ENCODE results near the gene DNAJB1.

Gene DNAJB1

DNA sequence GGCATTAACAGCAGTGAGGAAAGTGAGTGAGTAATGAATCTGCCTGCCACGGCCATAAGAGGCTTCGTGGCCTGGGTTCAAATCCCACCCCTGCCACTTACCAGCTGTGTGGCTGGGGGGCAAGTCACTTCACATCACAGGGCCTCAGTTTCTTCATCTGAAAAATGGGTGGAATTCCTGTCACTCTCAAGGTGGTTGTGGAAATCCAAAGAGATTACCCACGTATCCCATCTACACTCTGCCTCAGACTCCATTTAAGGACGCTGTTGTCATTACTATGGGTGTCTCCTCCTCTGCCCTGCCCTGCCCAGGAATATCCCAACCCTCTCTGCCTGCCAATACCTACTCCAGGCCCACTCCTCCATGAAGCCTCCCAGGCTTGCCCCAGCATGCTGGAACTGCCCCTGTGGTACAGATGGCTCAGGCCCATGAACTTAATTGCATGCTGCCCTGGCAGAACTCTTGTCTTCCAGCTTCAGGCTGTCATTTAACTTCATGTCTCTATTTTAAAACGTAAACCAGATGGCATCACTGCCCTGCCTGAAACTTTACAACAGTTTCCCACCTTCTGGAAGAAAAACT is 25.4 kb downstream of the DNAJB1 start:
- H3K36me3 ChIP-seq (ENCODE audit: control insufficient read depth, insufficient read depth, low read length) = peaks cover 20% of the 10 kb centered on the region
- H3K9me3 ChIP-seq (ENCODE audit: control insufficient read depth, insufficient read depth, low read length) = no peaks in the 10 kb centered on the region

DNA sequence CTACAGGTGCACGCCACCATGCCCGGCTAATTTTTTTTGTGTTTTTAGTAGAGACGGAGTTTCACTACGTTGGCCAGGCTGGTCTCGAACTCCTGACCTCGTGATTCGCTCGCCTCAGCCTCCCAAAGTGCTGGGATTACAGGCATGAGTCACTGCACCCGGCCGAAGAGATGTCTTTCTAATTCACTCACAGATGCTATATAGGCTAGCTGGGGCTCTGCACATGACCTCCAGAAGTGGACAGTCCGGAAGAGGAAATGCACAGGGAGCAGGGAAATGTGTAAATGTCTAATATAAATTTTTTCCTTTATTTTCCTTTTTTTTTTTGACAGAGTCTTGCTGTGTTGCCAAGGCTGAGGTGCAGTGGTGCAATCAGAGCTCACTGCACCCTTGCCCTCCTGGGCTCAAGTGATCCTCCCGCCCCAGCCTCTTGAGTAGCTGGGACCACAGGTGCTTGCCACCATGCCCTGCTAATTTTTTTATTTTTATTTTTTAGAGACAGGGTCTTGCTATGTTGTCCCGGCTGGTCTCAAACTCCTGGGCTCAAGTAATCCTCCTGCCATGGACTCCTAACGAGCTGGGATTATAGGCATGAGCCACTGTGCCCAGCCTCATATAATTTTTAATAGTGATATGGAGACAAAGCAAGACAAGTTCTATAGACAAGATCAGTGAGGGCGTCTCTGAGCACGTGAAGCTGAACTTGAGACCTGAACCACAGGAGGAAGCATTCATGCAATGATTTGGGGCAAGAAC is 30.6 kb downstream of the DNAJB1 start:
- H3K4me3 ChIP-seq (ENCODE audit: low read depth, low read length) = no peak overlapping the region
- H3K9ac ChIP-seq (ENCODE audit: low read depth, low read length) = no peak overlapping the region
- H3K4me1 ChIP-seq (ENCODE audit: control insufficient read depth, insufficient read depth, low read length) = no peaks in the 10 kb centered on the region
- H3K27ac ChIP-seq (ENCODE audit: low read depth, low read length) = no peak overlapping the region
- H3K36me3 ChIP-seq (ENCODE audit: control insufficient read depth, insufficient read depth, low read length) = peaks cover 33% of the 10 kb centered on the region
- H3K27me3 ChIP-seq (ENCODE audit: control insufficient read depth, insufficient read depth, low read length) = no peaks in the 10 kb centered on the region
- no peaks in the 10 kb centered on the region for H3K9me3 ChIP-seq (ENCODE audit: control insufficient read depth, insufficient read depth, low read length)

More for the DNA sequence above, 25.4 kb downstream of the DNAJB1 start:
- Histone ChIP-seq H3K4me3 (ENCODE audit: low read depth, low read length) (no peak overlapping the region), H3K27ac (ENCODE audit: low read depth, low read length) (no peak overlapping the region), H3K27me3 (ENCODE audit: control insufficient read depth, insufficient read depth, low read length) (no peaks in the 10 kb centered on the region), H3K9ac (ENCODE audit: low read depth, low read length) (no peak overlapping the region), H3K4me1 (ENCODE audit: control insufficient read depth, insufficient read depth, low read length) (peaks cover 5% of the 10 kb centered on the region; the same call in 1 of the 2 replicates)

- H3K4me1 ChIP-seq (ENCODE audit: control insufficient read depth, insufficient read depth, low read length) = no peaks in the 10 kb centered on the region
- no peak overlapping the region for H3K9ac ChIP-seq (ENCODE audit: low read depth, low read length)
- no peak overlapping the region for H3K4me3 ChIP-seq (ENCODE audit: low read depth, low read length)
- H3K27ac ChIP-seq (ENCODE audit: low read depth, low read length) = no peak overlapping the region
- no peaks in the 10 kb centered on the region for H3K27me3 ChIP-seq (ENCODE audit: control insufficient read depth, insufficient read depth, low read length)
- H3K36me3 ChIP-seq (ENCODE audit: control insufficient read depth, insufficient read depth, low read length) = peaks cover 35% of the 10 kb centered on the region
- no peaks in the 10 kb centered on the region for H3K9me3 ChIP-seq (ENCODE audit: control insufficient read depth, insufficient read depth, low read length)
Observed at GRCh38 chr19:14482172-14482941, 35.8 kb downstream of the DNAJB1 start.

DNA sequence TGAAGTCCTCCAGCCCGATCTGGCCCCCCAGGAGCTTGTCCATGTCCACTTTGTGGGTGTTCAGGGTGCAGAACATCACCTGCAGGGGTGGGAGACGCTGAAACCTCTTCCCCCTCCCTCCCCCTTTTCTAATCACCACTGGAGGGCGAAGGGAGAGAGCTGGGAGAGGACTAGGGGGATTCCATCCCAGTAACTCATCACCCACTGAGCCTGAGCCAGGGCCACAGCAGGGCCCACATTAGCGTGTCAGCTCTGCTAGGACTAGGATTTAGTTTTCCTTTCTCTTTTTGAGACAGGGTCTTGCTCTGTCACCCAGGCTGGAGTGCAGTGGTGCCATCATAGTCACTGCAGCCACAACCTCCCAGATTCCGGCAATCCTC is 37.5 kb downstream of the DNAJB1 start:
- Histone ChIP-seq H3K36me3 (ENCODE audit: control insufficient read depth, insufficient read depth, low read length) (peaks cover 32% of the 10 kb centered on the region), H3K27me3 (ENCODE audit: control insufficient read depth, insufficient read depth, low read length) (no peaks in the 10 kb centered on the region), H3K27ac (ENCODE audit: low read depth, low read length) (no peak overlapping the region), H3K9ac (ENCODE audit: low read depth, low read length) (no peak overlapping the region), H3K9me3 (ENCODE audit: control insufficient read depth, insufficient read depth, low read length) (no peaks in the 10 kb centered on the region), H3K4me3 (ENCODE audit: low read depth, low read length) (no peak overlapping the region), H3K4me1 (ENCODE audit: control insufficient read depth, insufficient read depth, low read length) (peaks cover 4% of the 10 kb centered on the region; the same call in 1 of the 2 replicates)

- H3K9me3 ChIP-seq (ENCODE audit: control insufficient read depth, insufficient read depth, low read length) = no peaks in the 10 kb centered on the region
- no peaks in the 10 kb centered on the region for H3K27me3 ChIP-seq (ENCODE audit: control insufficient read depth, insufficient read depth, low read length)
- H3K36me3 ChIP-seq (ENCODE audit: control insufficient read depth, insufficient read depth, low read length) = peaks cover 32% of the 10 kb centered on the region
- H3K4me3 ChIP-seq (ENCODE audit: low read depth, low read length) = no peak overlapping the region
- no peak overlapping the region for H3K9ac ChIP-seq (ENCODE audit: low read depth, low read length)
- H3K4me1 ChIP-seq (ENCODE audit: control insufficient read depth, insufficient read depth, low read length) = peaks cover 8% of the 10 kb centered on the region; the same call in 1 of the 2 replicates
- H3K27ac ChIP-seq (ENCODE audit: low read depth, low read length) = no peak overlapping the region
Observed at GRCh38 chr19:14479975-14480699, 38.1 kb downstream of the DNAJB1 start.

DNA sequence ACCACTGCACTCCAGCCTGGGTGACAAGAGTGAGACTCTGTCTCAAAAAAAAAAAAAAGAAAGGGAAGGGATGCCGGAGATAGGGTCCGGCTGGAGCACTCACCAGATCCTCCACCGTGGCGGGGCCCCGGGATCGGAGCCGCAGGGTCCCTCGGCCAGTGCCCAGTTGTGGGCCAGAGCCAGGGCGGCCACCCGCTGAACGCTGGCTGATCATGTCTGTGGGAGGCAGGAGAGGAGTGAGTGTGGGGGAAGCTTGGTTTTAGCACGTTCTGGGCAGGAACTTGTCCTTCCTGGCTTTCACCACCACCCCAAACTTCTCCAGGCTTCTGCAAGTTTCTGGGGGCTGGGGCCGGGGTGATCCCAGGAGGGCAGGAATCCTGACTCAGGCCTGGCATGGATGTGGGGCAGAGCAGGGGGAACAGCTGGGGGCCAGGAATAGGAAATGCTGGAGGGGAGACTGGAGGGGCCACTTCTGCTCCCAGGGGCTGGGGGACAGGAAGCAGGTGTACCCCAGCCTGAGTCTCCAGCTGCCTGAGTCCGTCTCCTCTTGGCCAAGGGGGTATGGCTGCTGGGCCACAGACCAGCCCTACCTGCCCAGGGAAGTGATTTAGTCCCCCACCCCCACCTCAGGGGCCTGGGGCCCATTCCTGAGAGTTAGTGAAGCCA is 38.8 kb downstream of the DNAJB1 start:
- Histone ChIP-seq H3K4me1 (ENCODE audit: control insufficient read depth, insufficient read depth, low read length) (peaks cover 10% of the 10 kb centered on the region; the same call in 1 of the 2 replicates), H3K36me3 (ENCODE audit: control insufficient read depth, insufficient read depth, low read length) (peaks cover 32% of the 10 kb centered on the region), H3K9me3 (ENCODE audit: control insufficient read depth, insufficient read depth, low read length) (no peaks in the 10 kb centered on the region), H3K27me3 (ENCODE audit: control insufficient read depth, insufficient read depth, low read length) (no peaks in the 10 kb centered on the region), H3K4me3 (ENCODE audit: low read depth, low read length) (no peak overlapping the region), H3K27ac (ENCODE audit: low read depth, low read length) (no peak overlapping the region), H3K9ac (ENCODE audit: low read depth, low read length) (no peak overlapping the region)

GRCh38 chr19:14478113-14478545 is 40.1 kb downstream of the DNAJB1 start:
- Histone ChIP-seq H3K36me3 (ENCODE audit: control insufficient read depth, insufficient read depth, low read length) (peaks cover 30% of the 10 kb centered on the region), H3K27ac (ENCODE audit: low read depth, low read length) (no peak overlapping the region), H3K9me3 (ENCODE audit: control insufficient read depth, insufficient read depth, low read length) (no peaks in the 10 kb centered on the region), H3K4me3 (ENCODE audit: low read depth, low read length) (no peak overlapping the region), H3K9ac (ENCODE audit: low read depth, low read length) (no peak overlapping the region), H3K4me1 (ENCODE audit: control insufficient read depth, insufficient read depth, low read length) (peaks cover 10% of the 10 kb centered on the region; the same call in 1 of the 2 replicates), H3K27me3 (ENCODE audit: control insufficient read depth, insufficient read depth, low read length) (no peaks in the 10 kb centered on the region)

DNA sequence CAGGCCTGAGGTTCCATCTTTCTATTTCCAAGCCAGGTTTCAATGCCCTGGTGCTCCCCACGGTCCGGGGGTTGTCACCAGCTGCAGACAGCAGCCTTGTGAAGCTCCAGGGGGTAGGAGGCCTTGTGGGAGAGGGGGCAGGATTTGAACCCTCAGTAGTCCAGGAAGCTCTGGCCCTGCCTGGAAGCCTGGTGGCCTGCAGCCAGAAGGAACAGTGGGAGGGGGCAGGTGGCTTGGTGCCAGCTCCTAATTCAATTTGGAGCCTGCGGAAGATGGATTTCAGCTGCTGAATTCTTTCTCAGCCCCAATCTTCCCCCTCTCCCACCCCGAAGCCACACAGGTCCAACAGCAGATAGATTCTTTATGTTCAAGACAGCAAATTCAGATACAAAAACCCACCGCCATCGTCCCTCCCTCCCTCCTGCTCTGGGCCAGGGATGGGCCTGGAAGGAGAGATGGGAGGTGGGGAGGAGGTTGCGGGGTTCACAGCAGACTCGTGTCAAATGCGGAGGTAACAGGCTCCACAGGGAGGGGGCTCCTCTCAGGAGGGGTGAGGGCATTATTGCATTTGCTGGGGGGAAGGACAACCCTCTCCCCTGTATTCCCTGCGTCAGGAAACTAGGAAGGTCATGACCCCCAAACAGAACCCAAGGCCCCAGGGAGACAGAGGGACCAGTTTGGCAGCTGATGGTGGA is 40.6 kb downstream of the DNAJB1 start:
- H3K27me3 ChIP-seq (ENCODE audit: control insufficient read depth, insufficient read depth, low read length) = no peaks in the 10 kb centered on the region
- H3K36me3 ChIP-seq (ENCODE audit: control insufficient read depth, insufficient read depth, low read length) = peaks cover 30% of the 10 kb centered on the region
- no peak overlapping the region for H3K4me3 ChIP-seq (ENCODE audit: low read depth, low read length)
- no peak overlapping the region for H3K27ac ChIP-seq (ENCODE audit: low read depth, low read length)
- no peak overlapping the region for H3K9ac ChIP-seq (ENCODE audit: low read depth, low read length)
- no peaks in the 10 kb centered on the region for H3K9me3 ChIP-seq (ENCODE audit: control insufficient read depth, insufficient read depth, low read length)
- H3K4me1 ChIP-seq (ENCODE audit: control insufficient read depth, insufficient read depth, low read length) = peaks cover 10% of the 10 kb centered on the region; the same call in 1 of the 2 replicates

DNA sequence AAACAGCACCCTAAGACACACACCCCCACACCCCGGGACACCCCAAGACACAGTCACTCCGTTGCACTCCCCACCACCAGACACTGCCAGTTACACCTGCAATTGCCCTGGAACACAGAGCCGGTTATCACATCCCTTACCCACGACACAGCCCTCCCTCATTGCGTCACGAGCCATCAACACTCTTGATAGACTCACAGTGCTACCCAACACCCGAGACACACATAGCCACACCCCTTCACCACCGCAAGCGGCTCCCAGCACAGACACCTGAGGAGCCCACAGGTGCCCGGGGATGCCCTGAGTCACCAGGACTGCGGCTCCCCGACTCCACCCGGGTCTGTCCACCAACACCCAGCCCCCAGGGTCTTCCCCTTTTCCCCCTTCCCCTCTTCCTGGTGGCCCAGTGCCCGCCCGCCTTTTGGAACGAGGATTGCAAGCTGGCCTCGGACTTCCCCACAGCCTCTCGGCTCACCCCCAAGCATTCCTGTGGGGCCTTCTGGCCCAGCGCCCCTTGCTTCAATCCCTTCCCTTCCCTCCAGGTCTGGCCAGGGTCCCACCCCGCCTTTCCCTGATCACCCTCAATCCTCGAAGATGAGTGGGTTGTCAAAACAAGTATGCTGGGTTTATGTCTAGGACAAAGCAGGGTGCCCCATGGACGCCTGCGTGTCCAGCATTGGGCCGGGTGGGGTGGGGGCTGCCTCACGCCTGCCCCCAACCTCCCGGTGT is 41.4 kb downstream of the DNAJB1 start:
- no peaks in the 10 kb centered on the region for H3K9me3 ChIP-seq (ENCODE audit: control insufficient read depth, insufficient read depth, low read length)
- no peak overlapping the region for H3K9ac ChIP-seq (ENCODE audit: low read depth, low read length)
- H3K4me3 ChIP-seq (ENCODE audit: low read depth, low read length) = no peak overlapping the region
- no peak overlapping the region for H3K27ac ChIP-seq (ENCODE audit: low read depth, low read length)
- peaks cover 27% of the 10 kb centered on the region for H3K36me3 ChIP-seq (ENCODE audit: control insufficient read depth, insufficient read depth, low read length)
- H3K4me1 ChIP-seq (ENCODE audit: control insufficient read depth, insufficient read depth, low read length) = peaks cover 10% of the 10 kb centered on the region; the same call in 1 of the 2 replicates
- no peaks in the 10 kb centered on the region for H3K27me3 ChIP-seq (ENCODE audit: control insufficient read depth, insufficient read depth, low read length)
